ENCODE data around the gene GAN.

The GAN gene, protein sequence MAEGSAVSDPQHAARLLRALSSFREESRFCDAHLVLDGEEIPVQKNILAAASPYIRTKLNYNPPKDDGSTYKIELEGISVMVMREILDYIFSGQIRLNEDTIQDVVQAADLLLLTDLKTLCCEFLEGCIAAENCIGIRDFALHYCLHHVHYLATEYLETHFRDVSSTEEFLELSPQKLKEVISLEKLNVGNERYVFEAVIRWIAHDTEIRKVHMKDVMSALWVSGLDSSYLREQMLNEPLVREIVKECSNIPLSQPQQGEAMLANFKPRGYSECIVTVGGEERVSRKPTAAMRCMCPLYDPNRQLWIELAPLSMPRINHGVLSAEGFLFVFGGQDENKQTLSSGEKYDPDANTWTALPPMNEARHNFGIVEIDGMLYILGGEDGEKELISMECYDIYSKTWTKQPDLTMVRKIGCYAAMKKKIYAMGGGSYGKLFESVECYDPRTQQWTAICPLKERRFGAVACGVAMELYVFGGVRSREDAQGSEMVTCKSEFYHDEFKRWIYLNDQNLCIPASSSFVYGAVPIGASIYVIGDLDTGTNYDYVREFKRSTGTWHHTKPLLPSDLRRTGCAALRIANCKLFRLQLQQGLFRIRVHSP

DNA sequence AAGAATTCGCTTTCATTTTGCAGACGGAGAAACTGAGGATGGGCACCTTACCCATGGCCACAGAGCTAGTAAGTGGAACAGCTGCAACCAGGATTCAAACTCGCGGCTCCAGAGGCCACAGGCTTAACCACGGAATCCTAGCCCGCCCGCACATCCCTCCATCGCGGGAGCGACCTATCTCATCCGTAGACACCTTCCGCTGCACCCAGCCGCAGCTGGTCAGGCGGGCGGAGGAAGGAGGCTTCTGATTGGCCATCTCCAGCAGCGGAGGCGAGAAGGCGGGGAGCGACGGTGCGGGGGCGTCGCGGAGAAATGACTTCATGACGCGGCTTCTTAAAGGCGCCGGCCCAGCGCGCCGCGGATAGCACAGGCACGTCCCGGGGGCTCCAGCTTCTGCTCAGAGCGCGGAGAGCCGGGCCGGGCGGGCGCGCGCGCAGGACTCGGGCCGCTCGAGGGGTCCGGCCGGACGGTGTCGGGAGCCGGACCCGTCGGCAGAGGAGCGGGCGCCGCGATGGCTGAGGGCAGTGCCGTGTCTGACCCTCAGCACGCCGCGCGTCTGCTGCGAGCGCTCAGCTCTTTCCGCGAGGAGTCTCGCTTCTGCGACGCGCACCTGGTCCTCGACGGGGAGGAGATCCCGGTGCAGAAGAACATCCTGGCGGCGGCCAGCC is at the start of gene GAN:
GAN (plus strand) TSS at position 360 of the 668 bp plus-strand sequence; CDS start at position 512, 152 bp downstream.
- DNase-seq: peak; percentile 93

DNA sequence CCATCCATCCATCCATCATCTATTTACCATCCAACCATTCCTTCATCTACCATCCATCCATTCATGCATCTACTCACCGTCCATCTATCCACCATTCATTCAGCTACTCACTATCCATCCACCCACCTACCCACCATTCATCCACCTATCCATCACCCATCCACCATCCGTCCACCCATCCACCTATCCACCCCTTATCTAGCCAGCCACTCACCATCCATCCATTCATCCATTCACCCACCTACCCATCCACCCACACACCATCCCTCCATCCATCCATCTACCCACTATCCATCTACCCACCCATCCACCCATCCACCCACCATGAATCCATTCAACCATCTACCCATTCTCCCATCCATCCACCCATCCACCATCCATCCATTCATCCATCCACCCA is 49.7 kb upstream of the GAN start:
- DNase-seq: no peak

DNA sequence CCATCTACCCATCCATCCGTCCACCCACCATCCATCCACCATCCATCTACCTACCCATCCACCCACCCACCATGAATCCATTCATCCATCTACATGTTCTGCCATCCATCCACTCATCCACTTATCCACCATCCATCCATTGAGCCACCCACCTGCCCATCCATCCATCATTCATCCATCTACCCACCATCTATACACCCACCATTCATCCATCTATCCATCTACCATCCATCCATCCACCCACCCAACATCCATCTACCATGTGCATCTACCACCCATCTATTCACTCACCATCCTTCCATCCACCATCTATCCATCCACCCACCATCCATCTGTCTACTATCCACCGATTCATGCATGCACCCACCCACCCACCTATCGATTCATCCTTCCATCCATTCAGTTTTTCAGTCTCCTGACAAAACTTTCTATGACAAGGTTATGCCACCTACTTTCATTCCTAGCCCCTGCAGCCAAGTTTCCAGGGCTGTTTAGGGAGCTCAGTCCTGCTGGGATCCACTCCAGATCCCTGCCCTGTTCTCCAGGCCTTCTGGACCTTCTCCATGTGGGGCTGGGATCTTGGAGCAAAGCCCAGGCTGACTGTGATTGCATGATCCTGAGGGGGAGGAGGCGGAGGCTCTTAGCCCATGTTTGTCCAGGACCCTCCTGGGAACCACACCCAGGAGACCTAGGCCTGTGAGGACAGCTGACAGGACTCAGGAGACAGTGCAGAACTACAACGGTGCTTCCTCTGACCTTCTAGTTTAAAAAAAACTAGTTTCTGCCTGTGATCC is 48.9 kb upstream of the GAN start:
- peak; percentile 3 for DNase-seq

DNA sequence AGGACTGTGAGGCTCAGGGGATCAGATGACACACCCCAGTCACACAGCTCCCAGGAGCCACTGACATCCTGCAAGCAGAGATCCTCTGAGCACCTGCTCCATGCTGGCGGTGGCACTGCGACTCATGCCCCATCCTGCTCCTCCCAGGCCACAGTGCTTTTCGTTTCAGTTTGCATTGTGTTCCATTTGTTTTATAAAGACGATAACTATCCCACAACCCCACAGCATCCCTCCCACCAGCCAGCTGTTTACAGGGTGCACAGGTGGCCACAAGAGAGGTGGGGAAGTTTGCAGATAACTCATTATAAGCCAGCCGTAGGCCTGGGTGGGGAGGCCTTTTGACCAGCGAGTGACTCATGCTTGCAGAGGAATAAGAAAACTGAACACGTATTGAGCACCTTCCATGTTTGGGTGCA is 48.1 kb upstream of the GAN start:
- peak; percentile 1 for DNase-seq

DNA sequence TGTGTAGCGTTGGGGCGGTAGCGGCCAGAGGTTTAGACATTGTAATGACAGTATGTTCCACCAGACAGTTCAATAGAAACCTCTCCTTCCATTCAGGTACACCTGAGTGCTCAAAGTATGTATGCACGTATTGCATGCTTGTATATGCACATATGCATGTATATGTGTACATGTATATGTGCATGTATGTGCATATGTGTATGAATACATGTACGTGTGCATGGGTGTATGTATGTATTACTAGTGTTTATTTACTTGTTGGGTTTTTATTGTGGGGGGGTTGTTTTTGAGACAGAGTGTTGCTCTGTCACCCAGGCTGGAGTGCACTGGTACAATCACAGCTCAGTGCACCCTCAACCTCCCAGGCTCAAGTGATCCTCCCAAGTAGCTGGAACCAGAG is 46.3 kb upstream of the GAN start:
- DNase-seq: no peak

- DNase-seq: no peak
Measured at GRCh38 chr16:81273223-81273950, 41.4 kb upstream of the GAN start.

DNA sequence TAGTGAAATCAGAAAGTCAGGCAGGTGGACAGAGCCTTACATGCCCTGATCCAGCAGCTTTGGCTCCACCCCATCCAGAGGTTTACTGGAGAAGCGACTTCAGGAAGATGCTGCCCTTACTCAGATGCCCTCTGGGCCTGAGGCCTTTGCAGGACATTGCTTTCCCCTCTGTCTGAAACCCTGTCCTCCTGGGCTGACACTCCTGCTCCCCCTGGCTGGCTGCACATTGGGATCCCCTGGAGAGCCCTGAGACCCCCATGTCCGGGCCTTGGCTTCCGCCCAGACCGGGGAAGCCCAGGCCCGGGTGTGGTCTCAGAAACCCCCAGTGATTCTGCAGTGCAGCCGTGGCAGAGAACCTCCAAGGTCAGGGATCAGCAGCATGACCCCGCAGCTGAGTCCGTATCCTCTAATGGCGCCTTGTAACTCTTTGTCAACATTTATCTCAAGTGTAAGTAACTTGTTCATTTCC is 39.7 kb upstream of the GAN start:
- DNase-seq: no peak

- DNase-seq: no peak
Measured at GRCh38 chr16:81275795-81276194, 39.0 kb upstream of the GAN start.

DNA sequence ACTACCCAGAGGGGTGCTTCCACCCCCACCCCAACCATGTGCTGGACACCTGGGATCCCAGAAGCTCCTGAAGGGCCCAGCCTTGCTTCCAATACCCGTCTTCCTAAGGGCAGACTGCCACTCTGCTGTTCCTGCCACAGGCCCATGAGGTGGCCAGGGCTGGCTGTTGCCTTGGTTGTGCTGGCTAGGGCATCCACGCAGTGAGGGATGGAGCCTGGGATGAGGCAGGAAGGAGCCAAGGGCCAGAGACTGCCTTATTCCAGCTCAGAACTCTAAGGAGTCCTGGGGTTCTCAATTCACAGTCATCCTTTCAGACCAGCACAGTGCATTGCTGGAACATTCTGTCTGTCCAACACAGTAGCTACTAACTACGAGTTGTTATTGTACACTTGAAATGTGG is 38.4 kb upstream of the GAN start:
- DNase-seq: no peak

GRCh38 chr16:81277541-81278080 is 37.2 kb upstream of the GAN start:
- DNase-seq: no peak

GRCh38 chr16:81278526-81278925 is 36.2 kb upstream of the GAN start:
- DNase-seq: no peak

DNA sequence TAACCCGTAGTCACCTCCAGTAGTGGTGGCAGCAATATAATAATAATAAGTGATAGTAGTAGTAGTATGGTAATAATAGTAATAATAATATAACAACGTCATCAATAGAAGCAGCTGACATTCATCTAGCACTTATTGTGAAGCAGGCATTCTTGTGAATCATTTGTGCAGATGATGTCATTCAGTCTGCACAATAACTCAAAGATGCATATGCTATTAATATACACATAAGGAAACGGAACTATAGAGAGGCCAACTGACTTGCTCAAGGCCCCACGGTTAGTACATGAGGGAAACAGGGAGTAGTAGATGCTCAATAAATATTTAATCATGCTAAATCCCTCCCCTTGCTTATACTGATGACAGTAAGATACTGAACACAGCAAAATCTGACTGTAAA is 35.4 kb upstream of the GAN start:
- DNase-seq: no peak

- DNase-seq: no peak
Measured at GRCh38 chr16:81280393-81280792, 34.4 kb upstream of the GAN start.

DNA sequence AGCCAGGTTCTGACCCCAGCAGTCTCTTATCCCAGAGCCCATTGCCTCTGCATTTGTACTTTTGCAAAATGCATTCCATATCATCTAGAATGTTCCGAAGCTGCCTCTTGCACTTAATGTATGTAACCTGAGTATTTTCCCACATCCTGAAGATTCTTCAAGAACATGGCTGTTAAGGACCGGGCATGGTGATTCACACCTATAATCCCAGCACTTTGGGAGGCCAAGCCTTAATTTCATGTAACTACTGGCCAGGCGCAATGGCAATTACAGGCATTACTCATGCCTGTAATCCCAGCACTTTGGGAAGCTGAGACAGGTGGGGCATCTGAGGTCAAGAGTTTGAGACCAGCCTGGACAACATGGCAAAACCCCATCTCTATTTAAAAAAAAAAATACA is 31.7 kb upstream of the GAN start:
- DNase-seq: no peak

DNA sequence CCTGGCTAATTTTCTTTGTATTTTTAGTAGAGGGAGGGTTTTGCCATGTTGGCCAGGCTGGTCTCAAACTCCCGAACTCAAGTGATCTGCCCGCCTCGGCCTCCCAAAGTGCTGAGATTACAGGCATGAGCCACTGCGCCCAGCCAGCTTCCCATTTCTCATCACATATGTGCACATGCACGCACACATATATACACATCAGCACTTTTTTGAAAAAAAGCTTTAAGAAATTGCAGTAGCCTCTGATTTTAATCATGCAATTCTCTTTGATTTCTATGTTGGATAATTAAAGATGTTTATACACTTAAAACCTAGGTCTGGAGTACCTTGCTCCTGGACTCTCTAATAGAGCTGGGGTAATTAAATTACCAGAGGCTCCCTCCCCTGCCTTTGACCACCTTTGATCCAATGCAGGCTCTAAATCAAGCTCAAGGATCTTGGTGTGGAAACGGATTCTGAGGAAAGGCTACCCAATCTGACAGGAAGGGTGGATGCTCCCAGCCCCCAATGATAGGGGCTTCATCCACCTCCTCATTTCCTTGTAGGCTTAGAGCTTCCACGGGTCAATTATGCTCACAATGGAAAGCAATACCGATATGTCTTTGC is 29.7 kb upstream of the GAN start:
- no peak for DNase-seq

DNA sequence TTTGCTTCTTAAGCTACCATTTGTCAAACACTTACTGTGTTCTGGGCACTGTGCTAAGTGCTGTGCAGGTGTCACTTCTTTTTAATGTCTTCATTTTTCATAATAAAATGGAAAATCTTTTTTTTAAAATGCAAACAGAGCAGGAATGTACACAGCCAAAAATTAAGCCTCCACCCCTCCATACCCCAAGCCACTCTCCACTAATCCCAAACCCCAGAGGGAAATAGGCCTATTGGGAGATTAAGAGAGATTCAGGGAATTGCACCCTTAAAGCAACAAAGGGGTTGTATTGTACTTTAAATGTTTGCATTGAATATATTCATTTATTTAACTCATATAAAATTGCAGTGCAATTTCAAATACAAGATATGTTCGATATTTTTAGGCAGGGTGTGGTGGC is 28.6 kb upstream of the GAN start:
- DNase-seq: no peak

- DNase-seq: no peak
Measured at GRCh38 chr16:81291117-81291516, 23.6 kb upstream of the GAN start.

DNA sequence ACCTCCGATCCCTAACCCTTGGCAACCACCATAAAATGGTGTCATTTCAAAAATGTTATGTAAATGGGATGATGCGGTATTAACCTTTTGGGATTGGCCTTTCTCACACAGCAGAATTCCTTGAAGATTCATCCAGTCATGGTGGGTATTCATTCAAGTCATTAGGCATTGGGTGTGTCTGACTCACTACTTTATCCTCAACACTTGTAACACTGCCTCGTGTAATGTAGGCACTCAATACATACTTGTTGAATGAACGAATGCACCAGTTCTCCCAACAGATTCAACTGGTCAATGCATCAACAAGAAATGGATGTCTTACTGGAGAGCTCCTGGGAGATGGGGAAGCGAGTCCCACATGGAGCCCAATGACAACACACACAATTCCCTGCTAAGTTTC is 21.8 kb upstream of the GAN start:
- no peak for DNase-seq

DNA sequence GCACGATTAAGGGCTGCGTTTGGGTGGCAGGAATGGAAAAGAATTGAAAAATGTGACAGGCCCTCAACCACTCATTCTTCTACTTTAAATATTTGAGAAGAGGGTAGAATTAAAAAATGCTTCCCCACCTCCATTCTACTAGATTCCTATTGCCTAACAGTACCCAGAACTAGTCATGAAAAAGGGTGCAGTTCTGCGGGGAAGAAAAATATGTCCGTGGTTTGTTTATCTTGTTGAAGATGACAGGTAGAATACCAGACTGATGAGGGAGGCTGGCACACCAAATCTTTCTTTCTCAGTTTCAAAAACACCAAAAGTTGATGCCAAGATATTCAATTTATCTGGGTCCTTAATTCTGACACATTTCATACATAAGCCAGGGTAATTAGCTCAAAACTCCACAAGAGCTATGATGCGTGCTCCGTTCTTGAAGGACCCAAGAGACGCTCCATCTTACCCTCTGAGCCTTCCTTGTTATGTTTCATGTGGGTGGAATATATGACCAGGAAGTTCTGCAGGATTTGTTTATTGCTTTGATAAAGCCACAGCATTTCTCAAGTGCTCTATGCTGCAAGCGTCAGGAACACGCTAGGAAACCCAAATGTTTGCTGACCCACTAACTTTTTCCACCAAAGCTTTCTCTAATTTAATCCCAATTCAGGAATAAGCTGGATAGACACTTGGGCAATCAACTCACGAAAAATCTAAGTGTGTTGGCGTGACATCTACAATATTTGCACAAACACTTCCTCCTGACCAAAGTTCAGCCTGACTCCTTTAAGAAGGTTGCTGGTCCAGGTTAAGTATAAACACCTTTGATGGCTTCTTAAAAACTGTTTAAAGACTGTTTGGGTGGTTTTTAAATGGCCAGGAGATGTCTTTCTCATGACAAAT is 20.6 kb upstream of the GAN start:
- no peak for DNase-seq

DNA sequence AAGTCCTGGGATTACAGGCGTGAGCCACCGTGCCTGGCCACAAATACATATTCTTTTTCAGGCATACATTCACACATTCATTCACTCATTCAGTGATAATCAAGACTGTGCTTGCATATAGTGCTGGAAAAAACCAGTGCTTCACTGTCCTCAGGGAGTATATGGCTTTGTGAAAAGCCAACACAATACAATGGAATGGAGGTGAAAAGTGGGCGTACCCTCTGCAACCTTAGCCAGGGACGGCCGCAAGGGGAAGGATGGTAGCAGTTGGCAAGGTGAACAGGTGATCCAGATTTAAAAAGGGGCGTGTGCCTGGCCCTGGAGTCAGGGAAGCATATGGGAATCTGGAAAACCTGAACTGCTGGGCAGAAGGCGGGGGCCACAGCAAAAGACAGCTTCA is 18.1 kb upstream of the GAN start:
- DNase-seq: no peak

DNA sequence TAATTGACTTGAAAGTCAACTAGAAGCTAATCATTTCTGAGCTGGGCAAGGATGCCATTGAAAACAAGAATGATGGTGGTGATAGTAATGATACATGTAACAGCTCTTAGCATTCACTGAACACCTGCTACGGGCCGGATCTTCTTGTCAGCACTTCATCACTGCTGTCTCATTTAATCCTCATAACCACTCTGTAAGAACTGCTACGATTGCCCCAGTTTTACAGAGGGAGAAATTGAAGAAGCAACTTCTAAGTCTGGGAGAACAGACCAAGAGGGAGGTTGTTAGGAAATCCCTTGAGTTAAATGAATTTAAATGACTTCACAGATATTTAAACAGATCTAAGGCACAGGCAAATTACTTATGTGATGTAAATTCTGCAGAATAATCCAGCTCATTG is 7.0 kb upstream of the GAN start:
- no peak for DNase-seq
